ENCODE results near the gene CFAP20.

GRCh38 chr16:58098207-58099096 is 30.7 kb downstream of the CFAP20 start:
- no peak for TF ChIP-seq CTCF (IDR thresholded peaks at IDR 0.05)
- TF ChIP-seq POLR2A (IDR thresholded peaks at IDR 0.05), result no peak
